Measurements from ENCODE around the gene EIF3C. TPM values are rescaled to one million over a fixed set of nuclear protein-coding genes. Genes with fewer than 3 reads are reported as not detected.
"Not testable (repeated sequence)": the region's sequence is repeated elsewhere in the genome, so short reads cannot be mapped to it uniquely, and the experiment has no call there.

The EIF3C gene
- polyA plus RNA-seq, 3 donors: 604 to 643 (median 631) TPM

- not testable (repeated sequence) for DNase-seq (ENCODE audit: extremely low read depth in 1 of 11, low read depth in 9 of 11, low spot score in 4 of 11)
These were observed 11.8 kb downstream of the EIF3C start for GRCh38 chr16:28722852-28723650.

DNA sequence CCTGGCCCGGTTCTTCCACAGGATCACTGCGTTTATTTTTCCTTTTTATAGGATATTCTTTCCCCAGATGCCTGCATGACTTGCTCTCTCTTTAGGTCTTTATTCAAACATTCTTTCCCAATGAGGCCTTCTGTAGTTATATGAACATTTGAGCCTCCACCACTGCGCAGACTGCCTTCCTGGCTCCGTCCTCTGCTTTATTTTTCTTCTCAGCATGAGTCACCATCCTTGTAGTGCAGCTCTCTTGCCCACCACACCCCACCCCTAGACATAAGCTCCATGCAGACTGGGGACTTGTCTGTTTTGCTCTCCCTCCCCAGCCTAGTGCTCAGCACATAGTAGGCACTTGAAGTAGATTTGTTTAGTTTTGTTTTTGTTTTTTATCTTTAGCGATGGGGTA is 20.0 kb downstream of the EIF3C start:
- DNase-seq (ENCODE audit: extremely low read depth in 1 of 11, low read depth in 9 of 11, low spot score in 4 of 11): not testable (repeated sequence)

DNA sequence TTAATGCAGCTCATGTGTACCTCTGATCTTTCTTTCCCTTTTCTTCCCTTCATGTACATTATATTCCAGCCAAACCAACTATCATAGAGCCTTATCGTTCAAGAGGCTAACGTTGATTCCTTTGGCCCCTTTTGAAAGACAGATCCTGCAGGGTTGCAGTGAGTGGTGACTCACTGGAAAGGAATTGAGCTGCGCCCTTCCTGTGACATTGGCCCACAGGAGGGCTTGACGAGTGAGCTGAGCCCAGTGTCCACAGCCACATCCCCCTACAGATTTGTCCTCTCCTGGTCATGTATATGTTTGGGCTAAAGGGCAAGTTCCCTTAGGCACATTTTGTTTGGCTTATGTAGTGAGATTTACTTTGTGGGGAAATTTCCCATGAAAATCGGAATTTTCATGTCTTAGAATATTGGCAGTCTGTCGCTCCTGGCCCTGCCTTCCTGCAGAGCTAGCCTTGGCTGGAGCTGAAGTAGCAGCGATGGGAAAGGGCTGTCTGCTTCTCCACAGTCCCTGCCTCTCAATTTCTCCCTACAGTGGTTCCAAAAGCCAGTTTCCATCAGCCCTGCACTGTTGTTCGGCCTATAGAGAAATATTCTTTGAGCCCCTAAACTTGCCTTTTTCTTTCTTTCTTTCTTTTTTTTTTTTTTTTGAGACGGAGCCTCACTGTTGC is 21.3 kb downstream of the EIF3C start:
- not testable (repeated sequence) for DNase-seq (ENCODE audit: extremely low read depth in 1 of 11, low read depth in 9 of 11, low spot score in 4 of 11)

- DNase-seq (ENCODE audit: extremely low read depth in 1 of 11, low read depth in 9 of 11, low spot score in 4 of 11): not testable (repeated sequence)
These were observed 28.5 kb downstream of the EIF3C start for GRCh38 chr16:28739787-28740186.

DNA sequence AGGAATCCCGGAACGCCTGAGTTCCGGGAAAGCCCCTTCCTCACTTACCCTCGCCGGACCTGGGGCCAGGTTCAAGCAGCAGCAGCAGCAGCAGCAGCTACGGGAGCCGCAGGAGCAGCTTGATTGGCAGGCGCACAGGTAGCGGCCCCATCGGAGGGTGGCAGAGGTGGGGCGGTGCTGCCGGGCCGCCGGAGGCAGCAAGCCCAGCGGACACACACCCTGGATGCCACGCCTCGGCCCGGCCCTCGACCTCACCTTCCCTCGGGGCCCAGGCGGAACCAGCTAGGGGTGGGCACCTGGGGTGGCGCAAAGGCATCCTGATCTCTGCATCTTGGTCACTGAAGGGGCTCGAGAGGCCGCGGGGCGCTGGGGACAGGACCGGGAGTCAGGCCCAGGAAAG is 29.4 kb downstream of the EIF3C start:
- DNase-seq (ENCODE audit: extremely low read depth in 1 of 11, low read depth in 9 of 11, low spot score in 4 of 11): not testable (repeated sequence)

DNA sequence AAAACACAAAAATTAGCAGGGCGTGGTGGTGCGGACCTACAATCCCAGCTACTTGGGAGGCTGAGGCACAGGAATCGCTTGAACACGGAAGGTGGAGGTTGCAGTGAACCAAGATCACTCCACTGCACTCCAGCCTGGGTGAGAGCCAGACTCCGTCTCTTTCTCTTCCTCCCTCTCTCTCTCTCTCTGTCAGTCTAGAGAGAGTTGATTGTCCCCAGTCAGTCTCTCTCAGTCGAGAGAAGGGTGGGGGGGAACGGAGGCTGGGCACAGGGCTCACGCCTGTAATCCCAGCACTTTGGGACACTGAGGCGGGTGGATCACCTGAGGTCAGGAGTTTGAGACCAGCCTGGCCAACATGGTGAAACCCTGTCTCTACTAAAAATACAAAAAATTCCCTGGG is 30.0 kb downstream of the EIF3C start:
- DNase-seq (ENCODE audit: extremely low read depth in 1 of 11, low read depth in 9 of 11, low spot score in 4 of 11): not testable (repeated sequence)

DNA sequence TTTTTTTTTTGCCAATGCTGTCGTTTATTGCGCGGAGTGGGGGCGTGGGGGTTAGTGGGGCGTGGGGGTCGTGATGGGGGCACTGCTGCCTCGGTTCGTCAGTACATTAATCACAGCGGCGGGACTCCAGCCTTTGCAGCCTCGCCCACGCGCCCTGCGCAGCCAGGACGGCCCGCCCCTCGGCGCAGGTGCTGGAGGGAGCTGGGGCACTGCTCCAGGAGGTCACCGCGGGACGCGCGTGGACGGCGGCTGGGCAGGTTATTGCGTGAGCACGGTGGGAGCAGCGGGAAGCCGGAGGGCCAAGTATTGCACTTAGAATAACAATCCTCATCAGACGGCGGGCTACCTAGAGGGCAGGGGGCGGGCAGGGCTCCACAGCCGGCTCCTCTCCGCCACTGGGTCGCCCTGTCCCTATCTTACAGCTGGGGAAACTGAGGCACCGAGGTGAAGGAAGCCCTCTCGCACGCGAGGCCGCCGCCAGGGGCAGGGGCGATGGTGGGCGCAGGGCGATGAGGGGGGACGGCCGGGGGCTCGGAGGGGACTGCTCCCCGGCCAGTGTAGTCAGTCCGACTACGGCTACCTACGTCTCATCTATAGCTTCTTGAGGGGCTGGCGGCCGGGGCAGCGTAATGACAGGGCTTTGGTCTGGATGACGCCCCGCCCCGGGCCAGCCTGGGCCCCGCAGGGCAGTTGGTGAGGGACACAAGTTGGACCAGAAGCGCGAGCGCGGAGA is 35.5 kb downstream of the EIF3C start:
- not testable (repeated sequence) for DNase-seq (ENCODE audit: extremely low read depth in 1 of 11, low read depth in 9 of 11, low spot score in 4 of 11)

GRCh38 chr16:28749997-28750465 is 38.8 kb downstream of the EIF3C start:
- DNase-seq (ENCODE audit: extremely low read depth in 1 of 11, low read depth in 9 of 11, low spot score in 4 of 11): not testable (repeated sequence)

GRCh38 chr16:28750469-28751067 is 39.3 kb downstream of the EIF3C start:
- not testable (repeated sequence) for DNase-seq (ENCODE audit: extremely low read depth in 1 of 11, low read depth in 9 of 11, low spot score in 4 of 11)

DNA sequence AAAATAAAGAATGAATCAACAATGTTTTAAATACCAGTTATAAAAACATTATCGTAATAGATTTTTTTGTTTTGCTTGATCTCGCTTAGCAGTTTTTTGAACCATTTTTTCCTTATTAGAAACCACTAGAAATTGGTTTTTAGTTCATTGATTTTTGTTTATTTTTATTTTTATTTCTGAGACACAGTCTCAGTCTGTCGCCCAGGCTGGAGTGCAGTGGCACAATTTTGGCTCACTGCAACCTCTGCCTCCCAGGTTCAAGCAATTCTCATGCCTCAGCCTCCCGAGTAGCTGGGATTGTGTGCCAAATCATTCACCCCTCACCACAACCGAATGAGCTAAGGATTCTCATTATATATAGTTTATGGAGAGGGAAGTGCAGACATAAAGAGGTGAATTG is 40.2 kb downstream of the EIF3C start, which contains the start of gene NPIPB9:
TSS of gene NPIPB9 (plus strand) at position 301 of the 400 bp plus-strand sequence.
- not testable (repeated sequence) for DNase-seq (ENCODE audit: extremely low read depth in 1 of 11, low read depth in 9 of 11, low spot score in 4 of 11)

- not testable (repeated sequence) for DNase-seq (ENCODE audit: extremely low read depth in 1 of 11, low read depth in 9 of 11, low spot score in 4 of 11)
These were observed 70.4 kb downstream of the EIF3C start for GRCh38 chr16:28781697-28782096.

DNA sequence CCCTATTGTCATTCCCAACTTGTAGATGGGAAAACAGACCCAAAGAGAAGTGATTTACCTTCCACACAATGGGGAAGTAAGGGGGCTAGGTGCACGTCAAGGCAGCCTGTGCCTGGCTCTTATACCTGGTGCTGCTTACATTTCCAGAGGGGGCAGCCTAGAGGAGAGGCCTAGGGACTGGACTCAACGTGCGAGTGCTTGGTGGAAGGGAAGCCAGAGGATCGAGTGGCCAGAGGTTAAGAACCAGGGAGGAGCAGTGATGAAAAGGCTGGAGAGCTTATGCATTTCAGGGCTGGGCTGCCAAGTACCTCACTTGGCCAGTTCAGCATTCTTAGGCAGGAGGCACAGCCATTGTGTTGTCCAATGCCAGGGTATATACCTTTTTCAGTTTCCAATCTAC is 71.1 kb downstream of the EIF3C start:
- DNase-seq (ENCODE audit: extremely low read depth in 1 of 11, low read depth in 9 of 11, low spot score in 4 of 11): not testable (repeated sequence)

Other genes starting within 250 kb of the EIF3C start
- gene NPIPB7, start 239.1 kb upstream of the EIF3C start, polyA plus RNA-seq (ENCODE audit: insufficient read length in 3 of 3): 1 to 10 TPM in 1 of 3 donors, under 1 TPM in 1, not detected in 1; 0.14 to 1.0 TPM
- 10 to 100 TPM; 30.4 to 34.2 (median 32.8) TPM for gene CLN3, start 219.4 kb upstream of the EIF3C start, polyA plus RNA-seq (ENCODE audit: insufficient read length in 3 of 3)
- under 1 TPM; 0.48 to 0.92 (median 0.83) TPM for gene APOBR, start 216.8 kb upstream of the EIF3C start, polyA plus RNA-seq (ENCODE audit: insufficient read length in 3 of 3)
- not detected for gene IL27, start 204.6 kb upstream of the EIF3C start, polyA plus RNA-seq (ENCODE audit: insufficient read length in 3 of 3)
- gene NUPR1, start 172.5 kb upstream of the EIF3C start, polyA plus RNA-seq (ENCODE audit: insufficient read length in 3 of 3): 10 to 100 TPM in 2 of 3 donors, 1 to 10 TPM in 1; 7.7 to 11.7 (median 10.5) TPM
- 10 to 100 TPM; 19.2 to 25.1 (median 24.6) TPM for gene SGF29, start 157.5 kb upstream of the EIF3C start, polyA plus RNA-seq (ENCODE audit: insufficient read length in 3 of 3)
- 1 to 10 TPM; 1.7 to 3.1 (median 2.0) TPM for gene SULT1A2, start 114.4 kb upstream of the EIF3C start, polyA plus RNA-seq (ENCODE audit: insufficient read length in 3 of 3)
- gene SULT1A1, start 101.4 kb upstream of the EIF3C start, polyA plus RNA-seq (ENCODE audit: insufficient read length in 3 of 3): 10 to 100 TPM; 20.7 to 25.8 (median 21.0) TPM
- 1 to 10 TPM in 1 of 3 donors, under 1 TPM in 2; 0.47 to 2.1 (median 0.73) TPM for gene NPIPB8, start 73.4 kb upstream of the EIF3C start, polyA plus RNA-seq (ENCODE audit: insufficient read length in 3 of 3)
- 1 to 10 TPM; 1.3 to 2.4 (median 1.7) TPM for gene NPIPB9, start 40.3 kb downstream of the EIF3C start, polyA plus RNA-seq (ENCODE audit: insufficient read length in 3 of 3)
- 100 to 1,000 TPM in 2 of 3 donors, 10 to 100 TPM in 1; 84.8 to 148 (median 129) TPM for gene ATXN2L, start 111.5 kb downstream of the EIF3C start, polyA plus RNA-seq (ENCODE audit: insufficient read length in 3 of 3)
- 100 to 1,000 TPM; 196 to 229 (median 212) TPM for gene TUFM, start 134.9 kb downstream of the EIF3C start, polyA plus RNA-seq (ENCODE audit: insufficient read length in 3 of 3)
- gene SH2B1, start 152.4 kb downstream of the EIF3C start, polyA plus RNA-seq (ENCODE audit: insufficient read length in 3 of 3): 10 to 100 TPM; 57.3 to 84.7 (median 68.5) TPM
- gene ATP2A1, start 167.0 kb downstream of the EIF3C start, polyA plus RNA-seq (ENCODE audit: insufficient read length in 3 of 3): 1 to 10 TPM; 4.6 to 4.9 (median 4.8) TPM
- gene RABEP2, start 213.8 kb downstream of the EIF3C start, polyA plus RNA-seq (ENCODE audit: insufficient read length in 3 of 3): 10 to 100 TPM; 17.5 to 30.7 (median 26.0) TPM
- gene CD19, start 220.5 kb downstream of the EIF3C start, polyA plus RNA-seq (ENCODE audit: insufficient read length in 3 of 3): 1 to 10 TPM; 3.2 to 5.4 (median 4.7) TPM
- 10 to 100 TPM; 39.1 to 78.6 (median 48.2) TPM for gene NFATC2IP, start 239.5 kb downstream of the EIF3C start, polyA plus RNA-seq (ENCODE audit: insufficient read length in 3 of 3)

All from renal cortex interstitium (tissue), 11 donors.